Duodenal mucosa (tissue), 2 donors: Measurements from ENCODE around the gene GAS2L1.
"Not testable (repeated sequence)": the region's sequence is repeated elsewhere in the genome, so short reads cannot be mapped to it uniquely, and the experiment has no call there.

ENCODE experiments used
- H3K27ac ChIP-seq: one replicate; pipeline ENCODE4 v1.7.0; 2013; ENCODE audit warnings: low read depth, low read length
- H3K27me3 ChIP-seq, 2 donors: one replicate each; pipeline ENCODE4 v1.7.0; 2013; ENCODE audit warnings: low read length in 2 of 2, control low read depth in 1 of 2; ENCODE audit not compliant: insufficient read depth in 2 of 2, control insufficient read depth in 1 of 2
- H3K36me3 ChIP-seq, 2 donors: one replicate each; pipeline ENCODE4 v1.7.0; 2013; ENCODE audit warnings: low read length in 2 of 2, control low read depth in 1 of 2; ENCODE audit not compliant: insufficient read depth in 2 of 2, control insufficient read depth in 1 of 2
- H3K4me1 ChIP-seq, 2 donors: one replicate each; pipeline ENCODE4 v1.7.0; 2013; ENCODE audit warnings: low read length in 2 of 2, control low read depth in 1 of 2; ENCODE audit not compliant: insufficient read depth in 2 of 2, control insufficient read depth in 1 of 2
- H3K4me3 ChIP-seq, 2 donors: one replicate each; pipeline ENCODE4 v1.7.0; 2013; ENCODE audit warnings: low read length in 2 of 2, low read depth in 1 of 2
- H3K9ac ChIP-seq, 2 donors: one replicate each; pipeline ENCODE4 v1.7.0; 2013; ENCODE audit warnings: low read length in 2 of 2, low read depth in 1 of 2
- H3K9me3 ChIP-seq, 2 donors: one replicate each; pipeline ENCODE4 v1.7.0; 2013; ENCODE audit warnings: low read length in 2 of 2, control low read depth in 1 of 2; ENCODE audit not compliant: control insufficient read depth in 1 of 2

GAS2L1 gene

DNA sequence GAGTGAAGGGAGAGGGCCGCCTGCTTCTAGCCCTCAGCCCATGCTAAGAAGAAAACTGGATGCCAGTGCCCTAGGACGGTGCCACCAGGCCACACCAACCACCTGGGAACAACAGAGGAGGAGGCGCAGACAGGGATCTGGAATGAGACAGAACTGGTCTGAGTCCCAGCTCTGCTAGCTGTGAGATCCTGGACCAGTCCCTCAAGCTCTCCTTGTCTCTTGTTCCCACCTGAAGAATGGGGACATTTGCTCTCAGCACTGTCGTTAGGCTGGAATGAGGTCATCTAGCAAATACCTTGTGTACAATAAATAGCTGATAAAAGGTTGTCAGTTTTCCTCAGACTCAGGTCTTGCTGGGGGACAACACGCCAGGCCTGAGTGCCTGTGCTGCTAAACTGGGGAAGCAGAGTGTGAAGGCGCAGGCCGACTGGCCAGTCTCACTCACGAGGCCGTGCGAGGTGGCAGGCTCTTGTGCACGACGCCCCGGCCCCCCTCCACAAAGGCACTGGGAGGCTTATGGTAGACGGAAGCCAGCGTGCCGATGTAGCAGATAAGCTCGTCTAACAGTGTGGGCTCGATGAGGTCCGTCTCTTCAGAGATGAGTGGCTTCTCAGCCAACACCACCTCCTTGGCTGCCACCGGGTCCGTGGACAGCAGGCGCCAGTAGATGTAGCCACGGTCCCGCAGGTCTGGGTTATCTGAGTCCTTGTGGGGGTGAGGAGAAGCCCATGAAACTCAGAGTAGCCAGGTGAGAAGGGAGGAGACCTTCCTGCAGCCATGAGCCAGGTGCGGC is 34.8 kb downstream of the GAS2L1 start:
- H3K36me3 ChIP-seq, result peaks cover 65 to 91% of the 10 kb centered on the region in 2 donors
- no peaks in the 10 kb centered on the region for H3K27me3 ChIP-seq
- no peak overlapping the region for H3K27ac ChIP-seq
- H3K4me1 ChIP-seq, result no peaks in the 10 kb centered on the region
- no peak overlapping the region for H3K4me3 ChIP-seq
- H3K9ac ChIP-seq, result no peak overlapping the region
- H3K9me3 ChIP-seq, result no peaks in the 10 kb centered on the region

DNA sequence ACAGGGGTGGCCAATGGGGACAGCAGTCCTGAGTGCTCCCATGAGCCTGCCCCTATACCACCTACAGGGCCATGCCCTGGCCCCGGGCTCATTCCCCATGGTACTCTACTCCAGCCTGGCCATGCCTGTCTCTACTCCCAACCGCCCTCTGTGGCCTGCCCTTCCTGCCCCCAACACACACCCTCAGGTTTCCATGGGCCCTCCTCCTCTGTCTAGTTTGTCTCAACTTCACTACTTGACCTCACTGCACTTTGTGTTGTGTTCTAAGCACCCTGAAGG is 35.3 kb downstream of the GAS2L1 start:
- Histone ChIP-seq H3K4me3 (no peak overlapping the region), H3K9ac (no peak overlapping the region), H3K27ac (no peak overlapping the region), H3K27me3 (no peaks in the 10 kb centered on the region), H3K36me3 (peaks cover 68 to 91% of the 10 kb centered on the region in 2 donors), H3K4me1 (no peaks in the 10 kb centered on the region), H3K9me3 (no peaks in the 10 kb centered on the region)

DNA sequence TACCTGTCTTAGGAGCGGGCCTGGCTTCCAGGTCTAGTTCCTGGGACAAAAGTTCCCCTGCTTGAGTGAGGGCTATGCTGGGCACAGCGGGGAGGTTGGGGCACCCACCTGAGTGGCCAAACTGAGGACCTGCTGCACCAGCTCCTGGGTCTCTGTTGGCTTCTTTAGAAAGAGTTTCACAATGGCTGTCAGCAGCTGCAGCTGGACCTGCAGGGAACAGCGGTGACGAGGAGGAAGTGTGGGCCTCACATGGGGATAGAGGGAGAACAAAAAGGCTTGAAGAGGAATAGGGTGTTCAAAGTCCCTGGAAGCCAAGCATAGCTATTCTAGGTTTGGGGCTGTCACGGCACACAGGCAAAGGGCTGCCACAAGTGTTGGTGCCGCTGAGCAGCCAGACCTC is 35.7 kb downstream of the GAS2L1 start:
- Histone ChIP-seq H3K4me1 (no peaks in the 10 kb centered on the region), H3K27me3 (no peaks in the 10 kb centered on the region), H3K9me3 (no peaks in the 10 kb centered on the region), H3K4me3 (no peak overlapping the region), H3K27ac (no peak overlapping the region), H3K9ac (no peak overlapping the region), H3K36me3 (peaks cover 69 to 91% of the 10 kb centered on the region in 2 donors)

DNA sequence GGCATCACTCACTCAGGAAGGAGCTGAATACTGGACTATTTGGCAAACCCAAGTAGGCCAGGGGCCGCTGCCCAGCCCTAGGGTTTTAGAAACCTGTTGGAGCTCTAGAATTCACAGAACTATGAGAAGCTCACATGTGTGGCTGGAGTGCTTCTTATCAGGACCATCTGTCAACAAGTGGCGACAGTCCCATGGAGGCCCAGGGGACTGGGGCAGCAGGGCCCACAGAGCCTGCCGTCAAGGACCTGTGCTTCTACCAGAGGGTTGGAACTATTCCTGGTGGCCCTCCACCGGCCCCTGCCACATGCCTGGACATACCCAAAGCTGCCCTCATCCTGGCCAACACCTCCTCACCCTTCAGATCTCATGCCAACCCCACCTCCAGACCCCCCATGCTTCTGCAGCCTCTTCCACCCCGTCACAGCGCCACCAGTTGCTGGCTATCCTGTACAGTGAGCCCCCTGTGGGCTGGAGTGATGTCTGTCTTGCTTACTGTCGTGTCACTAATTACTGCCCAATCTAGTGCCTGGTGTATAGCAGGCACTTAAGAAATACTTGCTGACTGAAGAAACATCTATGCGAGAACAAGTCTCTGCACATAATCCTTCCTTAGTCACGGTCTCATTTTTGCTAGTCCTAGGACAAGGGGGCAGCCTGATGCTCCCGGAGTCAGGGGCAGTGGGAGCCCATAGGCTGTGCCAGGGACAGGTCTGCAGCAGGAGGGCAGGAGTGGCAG is 36.3 kb downstream of the GAS2L1 start:
- no peak overlapping the region for H3K27ac ChIP-seq
- H3K27me3 ChIP-seq, result no peaks in the 10 kb centered on the region
- H3K9me3 ChIP-seq, result no peaks in the 10 kb centered on the region
- no peak overlapping the region for H3K4me3 ChIP-seq
- H3K36me3 ChIP-seq, result peaks cover 72 to 91% of the 10 kb centered on the region in 2 donors
- no peak overlapping the region for H3K9ac ChIP-seq
- H3K4me1 ChIP-seq, result no peaks in the 10 kb centered on the region

DNA sequence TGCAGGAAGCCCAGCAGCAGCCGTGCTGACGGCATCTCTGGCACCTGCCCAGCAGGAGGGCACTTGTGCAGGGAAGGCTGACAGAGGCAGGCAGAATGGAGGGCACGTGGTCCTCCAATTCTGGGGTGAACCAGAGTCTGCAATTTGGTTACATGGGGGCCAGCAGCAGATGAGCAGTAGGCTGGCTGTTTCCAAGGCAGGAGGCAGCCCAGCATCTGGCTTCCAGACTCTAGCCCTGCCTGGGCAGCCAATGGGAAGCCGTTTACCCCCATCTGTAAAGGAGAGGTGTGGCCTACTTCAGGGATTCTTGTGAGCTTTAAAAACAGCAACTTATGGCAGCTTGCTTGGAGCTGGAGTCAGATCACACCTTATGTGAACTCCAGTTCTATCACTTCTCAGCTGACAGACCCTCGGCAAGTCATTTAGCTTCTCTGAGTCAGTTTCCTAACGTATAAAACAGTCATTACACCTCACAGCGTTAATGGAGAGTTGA is 36.9 kb downstream of the GAS2L1 start:
- Histone ChIP-seq H3K4me1 (no peaks in the 10 kb centered on the region), H3K9ac (no peak overlapping the region), H3K27me3 (no peaks in the 10 kb centered on the region), H3K27ac (no peak overlapping the region), H3K9me3 (no peaks in the 10 kb centered on the region), H3K4me3 (no peak overlapping the region), H3K36me3 (peaks cover 71 to 91% of the 10 kb centered on the region in 2 donors)

DNA sequence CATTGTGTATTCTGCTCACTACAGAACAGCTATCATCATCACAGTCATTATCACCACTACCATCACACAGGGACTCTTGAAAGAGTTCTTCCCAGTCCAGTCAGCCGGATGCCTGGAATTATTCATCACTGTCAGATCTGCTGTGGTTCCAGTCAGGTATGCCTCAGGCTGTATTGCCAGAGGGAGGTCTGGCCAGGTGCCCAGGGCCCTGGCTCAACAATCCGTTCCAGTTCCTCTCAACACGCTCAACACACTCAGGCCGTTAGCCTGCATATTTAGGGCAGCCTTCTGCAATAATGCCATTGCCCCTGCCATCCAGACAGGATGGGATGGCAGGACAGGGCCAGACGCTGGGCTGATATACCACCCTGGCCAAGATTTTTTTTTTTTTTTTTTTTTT is 37.7 kb downstream of the GAS2L1 start:
- H3K36me3 ChIP-seq, result peaks cover 73 to 91% of the 10 kb centered on the region in 2 donors

DNA sequence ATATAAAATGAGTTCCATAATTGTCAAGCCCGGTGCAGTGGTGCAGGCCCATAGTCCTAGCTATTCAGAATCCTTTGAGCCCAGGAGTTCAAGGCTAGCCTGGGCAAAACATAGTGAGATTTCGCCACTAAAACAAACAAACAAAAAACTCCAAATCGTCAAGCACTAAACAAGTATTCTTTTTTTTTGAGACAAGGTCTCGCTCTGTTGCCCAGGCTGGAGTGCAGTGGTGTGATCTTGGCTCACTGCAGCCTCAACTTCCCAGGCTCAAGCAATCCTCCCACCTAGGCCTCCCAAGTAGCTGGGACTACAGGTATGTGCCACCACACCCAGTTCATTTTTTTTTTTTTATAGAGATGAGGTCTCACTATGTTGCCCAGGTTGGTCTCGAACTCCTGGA is 38.4 kb downstream of the GAS2L1 start:
- not testable (repeated sequence) for H3K27ac ChIP-seq

More for the DNA sequence above, 37.7 kb downstream of the GAS2L1 start:
- H3K4me3 ChIP-seq, result no peak overlapping the region
- H3K9me3 ChIP-seq, result no peaks in the 10 kb centered on the region
- no peak overlapping the region for H3K9ac ChIP-seq
- H3K27ac ChIP-seq, result no peak overlapping the region
- no peaks in the 10 kb centered on the region for H3K4me1 ChIP-seq
- H3K27me3 ChIP-seq, result no peaks in the 10 kb centered on the region

DNA sequence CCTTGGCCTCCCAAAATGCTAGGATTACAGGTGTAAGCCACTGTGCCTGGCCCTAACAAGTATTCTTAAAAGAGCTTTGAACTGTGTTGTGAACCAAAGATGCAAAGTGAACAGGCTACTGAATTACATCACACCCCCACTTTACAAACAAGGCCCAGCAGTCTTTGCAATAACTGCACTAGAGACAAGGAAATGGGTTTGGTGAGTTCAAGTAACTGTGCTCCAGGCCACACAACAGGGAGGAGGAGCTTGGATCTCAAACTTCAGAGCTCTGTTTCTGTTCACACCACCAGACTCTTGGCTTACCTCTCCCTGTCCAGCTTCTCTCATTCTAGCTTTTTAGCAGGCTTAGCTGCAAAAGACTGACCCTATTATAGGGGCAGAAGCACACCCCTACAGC is 39.5 kb downstream of the GAS2L1 start:
- Histone ChIP-seq H3K4me1 (peaks cover under 1 to 5% of the 10 kb centered on the region in 2 donors), H3K9ac (no peak overlapping the region), H3K4me3 (no peak overlapping the region), H3K27ac (no peak overlapping the region), H3K9me3 (no peaks in the 10 kb centered on the region), H3K36me3 (peaks cover 74 to 91% of the 10 kb centered on the region in 2 donors), H3K27me3 (no peaks in the 10 kb centered on the region)

More for the DNA sequence above, 38.4 kb downstream of the GAS2L1 start:
- H3K4me1 ChIP-seq, H3K9ac ChIP-seq, H3K4me3 ChIP-seq, H3K27me3 ChIP-seq, H3K9me3 ChIP-seq: not testable (repeated sequence)
- peaks cover 76 to 91% of the 10 kb centered on the region in 2 donors for H3K36me3 ChIP-seq

DNA sequence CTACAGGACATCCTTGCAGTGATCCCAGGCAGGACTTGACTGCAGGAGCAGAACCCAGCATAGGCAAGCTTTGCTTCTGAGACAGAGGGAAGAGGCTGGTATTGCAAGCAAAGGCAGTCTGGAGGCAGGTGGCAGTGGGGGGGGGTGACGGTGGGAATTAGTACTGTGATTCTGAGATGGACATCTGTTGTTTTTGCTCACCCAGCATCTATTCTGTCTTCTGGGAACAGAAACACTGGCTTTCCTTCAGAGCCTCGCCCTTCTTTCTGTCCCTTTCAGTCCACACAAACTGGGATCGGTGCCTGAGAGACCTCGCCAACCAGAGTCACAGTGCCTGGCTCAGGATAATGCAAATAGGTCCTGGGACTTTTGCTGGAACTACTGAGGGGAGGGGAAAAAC is 40.2 kb downstream of the GAS2L1 start:
- H3K9me3 ChIP-seq, result no peaks in the 10 kb centered on the region
- no peak overlapping the region for H3K27ac ChIP-seq
- H3K27me3 ChIP-seq, result no peaks in the 10 kb centered on the region
- H3K36me3 ChIP-seq, result peaks cover 74 to 91% of the 10 kb centered on the region in 2 donors
- H3K4me3 ChIP-seq, result no peak overlapping the region
- no peak overlapping the region for H3K9ac ChIP-seq
- peaks cover 6 to 11% of the 10 kb centered on the region in 2 donors for H3K4me1 ChIP-seq

DNA sequence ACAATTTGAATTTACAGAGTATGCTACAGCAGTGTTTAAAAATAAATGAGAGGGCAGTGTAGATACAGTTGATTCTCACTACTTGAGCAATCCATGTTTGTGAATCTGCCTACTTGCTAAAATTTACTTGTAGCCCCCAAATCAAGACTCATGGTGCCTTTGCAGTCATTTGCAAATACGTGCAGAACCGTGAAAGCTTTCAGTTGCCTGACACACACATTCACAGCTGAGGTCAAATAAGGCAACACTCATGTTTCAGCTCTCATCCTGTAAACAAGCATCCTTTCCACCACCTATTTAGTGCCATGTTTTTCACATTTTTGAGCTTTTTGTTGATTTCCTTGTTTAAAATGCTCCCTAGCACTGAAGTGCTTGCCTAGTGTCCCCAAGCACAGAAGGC is 41.6 kb downstream of the GAS2L1 start:
- peaks cover 73 to 91% of the 10 kb centered on the region in 2 donors for H3K36me3 ChIP-seq
- no peak overlapping the region for H3K27ac ChIP-seq
- H3K27me3 ChIP-seq, result no peaks in the 10 kb centered on the region
- H3K9me3 ChIP-seq, result no peaks in the 10 kb centered on the region
- no peak overlapping the region for H3K4me3 ChIP-seq
- no peak overlapping the region for H3K9ac ChIP-seq
- peaks cover 6 to 11% of the 10 kb centered on the region in 2 donors for H3K4me1 ChIP-seq
